Measurements from ENCODE around the gene IL26. TPM values are rescaled to one million over a fixed set of nuclear protein-coding genes. Genes with fewer than 3 reads are reported as not detected.

The IL26 gene
- total RNA-seq, 1 donor from 2014 or later, result not detected

- no peak for DNase-seq (ENCODE audit: low read depth)
These were observed 69.0 kb downstream of the IL26 start for GRCh38 chr12:68156636-68157035.

DNA sequence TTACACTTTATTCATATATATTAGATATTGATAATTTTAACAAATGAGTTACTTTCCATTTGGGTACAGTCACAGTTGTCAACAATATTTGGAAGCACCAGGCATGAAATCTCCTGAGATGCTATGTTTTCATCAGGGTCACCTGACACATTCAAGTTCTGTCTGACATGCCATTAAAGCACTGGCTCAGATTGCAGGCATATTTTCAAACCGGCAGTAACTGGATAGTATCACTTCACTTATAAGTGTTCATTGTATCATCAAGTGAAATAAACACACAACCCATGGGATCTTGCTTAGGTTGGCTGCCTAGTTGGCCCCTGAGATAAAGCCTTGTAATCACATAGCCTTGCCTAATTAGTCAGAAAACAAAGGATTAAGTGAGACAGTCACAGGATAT is 70.8 kb downstream of the IL26 start:
- DNase-seq (ENCODE audit: low read depth), result peak; percentile 7

Other genes starting within 250 kb of the IL26 start
- gene IFNG-AS1, start 236.4 kb downstream of the IL26 start, total RNA-seq, result not detected in 2 replicates
- not detected in 2 replicates for gene IFNG, start 66.1 kb downstream of the IL26 start, total RNA-seq
- gene IL22, start 27.8 kb upstream of the IL26 start, total RNA-seq, result not detected in 2 replicates
- gene MDM1, start 106.6 kb upstream of the IL26 start, total RNA-seq, result 6.4 and 9.2 TPM in 2 replicates

Data from renal cortical epithelial cell (primary cell).